Natural killer cell (primary cell): ENCODE data around the gene SLC12A4. TPM values are rescaled to one million over a fixed set of nuclear protein-coding genes. Genes with fewer than 3 reads are reported as not detected.
A peak's percentile ranks its signal among the peaks of the same experiment; 100 is the strongest.

Experiments used
- ATAC-seq, 3 donors: fragments of 150-1000 bp in 2 of 3; fragments of 200-7000 bp in 1 of 3; cut with Tn5 transposase; 1 replicate in 1 of 3; 2 replicates in 2 of 3; pipeline ENCODE4 v1.10.0; 2021; ENCODE audit warnings: mild to moderate bottlenecking in 2 of 3, moderate library complexity in 2 of 3
- DNase-seq, 2 donors: peaks; one replicate each; pipeline versions ENCODE4 v3.0.0 to v3.0.0-alpha.2; 2013 to 2021; ENCODE audit warnings: mixed read lengths in 1 of 2
- H3K27ac ChIP-seq: one replicate; pipeline ENCODE4 v1.5.1; 2013; ENCODE audit warnings: mild to moderate bottlenecking, low read length
- H3K27me3 ChIP-seq: one replicate; pipeline ENCODE4 v1.6.1; 2013; ENCODE audit warnings: low read length; ENCODE audit not compliant: control insufficient read depth, insufficient read depth
- H3K36me3 ChIP-seq: one replicate; pipeline ENCODE4 v1.6.1; 2013; ENCODE audit warnings: low read length; ENCODE audit not compliant: control insufficient read depth, insufficient read depth
- H3K4me1 ChIP-seq: one replicate; pipeline ENCODE4 v1.6.1; 2013; ENCODE audit warnings: low read length; ENCODE audit not compliant: control insufficient read depth, insufficient read depth
- H3K4me3 ChIP-seq: one replicate; pipeline ENCODE4 v1.5.1; 2013; ENCODE audit warnings: low read length
- H3K9me3 ChIP-seq: one replicate; pipeline ENCODE4 v1.6.1; 2013; ENCODE audit warnings: low read length; ENCODE audit not compliant: control insufficient read depth, insufficient read depth
- H3K27ac Mint-ChIP-seq, 2 donors: one replicate each; pipeline ENCODE4 v1.8.0; 2022; ENCODE audit warnings: mild to moderate bottlenecking in 2 of 2, mixed read lengths in 2 of 2, moderate library complexity in 1 of 2
- H3K27me3 Mint-ChIP-seq, 2 donors: one replicate each; pipeline ENCODE4 v1.8.0; 2022; ENCODE audit warnings: low read depth in 2 of 2, mixed read lengths in 2 of 2
- H3K36me3 Mint-ChIP-seq: one replicate; pipeline ENCODE4 v1.8.0; 2022; ENCODE audit warnings: mixed read lengths
- H3K4me1 Mint-ChIP-seq, 2 donors: one replicate each; pipeline ENCODE4 v1.8.0; 2022; ENCODE audit warnings: mixed read lengths in 2 of 2
- H3K4me3 Mint-ChIP-seq: one replicate; pipeline ENCODE4 v1.8.0; 2022; ENCODE audit warnings: mild to moderate bottlenecking, moderate library complexity, mixed read lengths
- H3K9me3 Mint-ChIP-seq, 2 donors: one replicate each; pipeline ENCODE4 v1.8.0; 2022; ENCODE audit warnings: mixed read lengths in 2 of 2
- CTCF ChIP-seq: fragments of 200-600 bp; IDR thresholded peaks from one replicate; pipeline ENCODE4 v1.8.0; 2022; ENCODE audit warnings: antibody characterized with exemption
- WGBS: methylation state at CpG from one replicate; pipeline ENCODE4 v1.1.7; 2013; ENCODE audit warnings: missing lambda C conversion rate; ENCODE audit not compliant: insufficient coverage; 5-methylcytosine and 5-hydroxymethylcytosine counted together
- intact Hi-C: fragments of 100-400 bp; cut with micrococcal nuclease; formaldehyde crosslinking; loops from one replicate; pipeline ENCODE4 v1.14.2; 2022
- total RNA-seq, 4 donors: library from RNA; stranded (reverse); fragments of 120-200 nt in 1 of 4; gene quantifications; one replicate each; pipeline versions ENCODE4 v1.2.3 to v1.2.4, GENCODE V29; 2013 to 2022

Gene SLC12A4
- total RNA-seq, 3 donors from 2014 or later (not counting 1 experiment from before 2014, with no cell fraction given), result 30.0 to 47.0 (median 30.5) TPM

- 92% methylated on average over 8 of the region's 9 CpGs for WGBS
- intact Hi-C loops, result no loop called here
- Histone ChIP-seq H3K9me3 (no peaks in the 10 kb centered on the region), H3K27ac (no peak overlapping the region), H3K4me3 (no peak overlapping the region), H3K27me3 (no peaks in the 10 kb centered on the region), H3K36me3 (no peaks in the 10 kb centered on the region), H3K4me1 (peaks cover 27% of the 10 kb centered on the region)
- DNase-seq, result no peak
- TF ChIP-seq CTCF, result no peak
- no peaks in the 10 kb centered on the region for H3K27me3 Mint-ChIP-seq
- no peak for ATAC-seq
- peak overlapping the region in 1 of 2 donors; percentile 16 for H3K27ac Mint-ChIP-seq
- H3K4me1 Mint-ChIP-seq, result peaks cover 17 to 22% of the 10 kb centered on the region in 2 donors
- H3K9me3 Mint-ChIP-seq, result no peaks in the 10 kb centered on the region
- H3K4me3 Mint-ChIP-seq, result peak overlapping the region; percentile 55
- no peaks in the 10 kb centered on the region for H3K36me3 Mint-ChIP-seq
These were observed 2.7 kb upstream of the SLC12A4 start for GRCh38 chr16:67971111-67971510.

- H3K4me1 Mint-ChIP-seq, result peaks cover 17 to 22% of the 10 kb centered on the region in 2 donors
- H3K27me3 ChIP-seq, result no peaks in the 10 kb centered on the region
- no peaks in the 10 kb centered on the region for H3K9me3 ChIP-seq
- WGBS, result 60% methylated on average over 31 of the region's 40 CpGs
- TF ChIP-seq CTCF, result no peak
- no peaks in the 10 kb centered on the region for H3K9me3 Mint-ChIP-seq
- H3K36me3 Mint-ChIP-seq, result no peaks in the 10 kb centered on the region
- no peaks in the 10 kb centered on the region for H3K36me3 ChIP-seq
- H3K4me3 Mint-ChIP-seq, result peak overlapping the region; percentile 90
- intact Hi-C loops, result loop anchor here (2.0 kb wide), 2 partner anchors 15 to 35 kb away; no protein-coding TSS in a partner anchor
- H3K4me1 ChIP-seq, result peaks cover 27% of the 10 kb centered on the region
- peak overlapping the region; percentile 80 for H3K4me3 ChIP-seq
- peak overlapping the region; percentile 68 for H3K27ac ChIP-seq
- H3K27ac Mint-ChIP-seq, result peak overlapping the region; percentile 77 to 89
- H3K27me3 Mint-ChIP-seq, result no peaks in the 10 kb centered on the region
- peak in 1 of 2 donors; percentile 61 for DNase-seq
- peak; percentile 6 to 30 (median 16) for ATAC-seq
These were observed 1.0 kb upstream of the SLC12A4 start for GRCh38 chr16:67969254-67970039.

- Histone ChIP-seq H3K9me3 (no peaks in the 10 kb centered on the region), H3K4me1 (peaks cover 27% of the 10 kb centered on the region), H3K27ac (no peak overlapping the region), H3K4me3 (peak overlapping the region; percentile 80), H3K27me3 (no peaks in the 10 kb centered on the region), H3K36me3 (peaks cover 2% of the 10 kb centered on the region)
- Mint-ChIP-seq H3K4me3 (peak overlapping the region; percentile 96), H3K4me1 (peaks cover 19 to 23% of the 10 kb centered on the region in 2 donors), H3K27ac (peak overlapping the region; percentile 73 to 89), H3K9me3 (no peaks in the 10 kb centered on the region), H3K27me3 (no peaks in the 10 kb centered on the region), H3K36me3 (no peaks in the 10 kb centered on the region)
- under 1% methylated on average over 45 of the region's 45 CpGs for WGBS
- ATAC-seq (peak; percentile 11 to 16 (median 13)), DNase-seq (peak; percentile 37 to 54)
- intact Hi-C loops, result loop anchor here (2.0 kb wide), 2 partner anchors 17 to 33 kb away; no protein-coding TSS in a partner anchor
- TF ChIP-seq CTCF, result no peak
These were observed 458 bp downstream of the SLC12A4 start for GRCh38 chr16:67967958-67968399.
